IMR-90 (cell line): Measurements from ENCODE around the gene PDLIM4. TPM values are rescaled to one million over a fixed set of nuclear protein-coding genes. Genes with fewer than 3 reads are reported as not detected.

Source experiments
- ATAC-seq: fragments of 200-7000 bp; cut with Tn5 transposase; 2 replicates; pipeline ENCODE4 v1.9.1; 2020; ENCODE audit warnings: low read depth, mild to moderate bottlenecking, moderate library complexity
- BruUV-seq: library from RNA; stranded (reverse); fragments of 400-500 nt; replicated peaks from 2 replicates; lab custom pipeline; 2021; lab: Mats Ljungman, UMichigan
- CTCF ChIA-PET: fragments of 300-600 bp; formaldehyde crosslinking; extraction: SDS; loops from one replicate; lab custom pipeline; 2021; ENCODE audit warnings: antibody characterized with exemption; lab: Yijun Ruan, JAX
- POLR2A ChIA-PET: fragments of 300-600 bp; sonication (Branson Sonifier 250); formaldehyde crosslinking; loops from one replicate; lab custom pipeline; 2022; ENCODE audit warnings: antibody characterized with exemption; ENCODE audit not compliant: unreplicated experiment; lab: Charles Lee
- DNase-seq: peaks from one replicate; pipeline ENCODE4 v3.0.0; 2013
- H2AFZ ChIP-seq: replicated peaks from 2 replicates; pipeline ENCODE3; 2013; ENCODE audit warnings: low read length, mild to moderate bottlenecking; ENCODE audit not compliant: poor library complexity
- H2AK5ac ChIP-seq: 2 replicates; pipeline ENCODE4 v1.6.1; 2013; ENCODE audit warnings: low read depth, low read length, inconsistent platforms
- H2AK9ac ChIP-seq: replicated peaks from 2 replicates; pipeline ENCODE3; 2013; ENCODE audit warnings: mild to moderate bottlenecking, low read depth, low read length, moderate library complexity; ENCODE audit not compliant: poor library complexity
- H2BK120ac ChIP-seq: 2 replicates; pipeline ENCODE4 v1.6.1; 2013; ENCODE audit warnings: low read depth, low read length, inconsistent platforms
- H2BK15ac ChIP-seq: 3 replicates; pipeline ENCODE4 v1.6.1; 2013; ENCODE audit warnings: low read depth, low read length, inconsistent platforms
- H2BK20ac ChIP-seq: 2 replicates; pipeline ENCODE4 v1.6.1; 2013; ENCODE audit warnings: low read depth, mild to moderate bottlenecking, inconsistent platforms, low read length, moderate library complexity
- H2BK5ac ChIP-seq: 2 replicates; pipeline ENCODE4 v1.6.1; 2013; ENCODE audit warnings: mild to moderate bottlenecking, low read depth, low read length, inconsistent platforms; ENCODE audit not compliant: poor library complexity, severe bottlenecking
- H3K14ac ChIP-seq: replicated peaks from 2 replicates; pipeline ENCODE4 v1.6.1; 2013; ENCODE audit warnings: low read depth, low read length, inconsistent platforms
- H3K18ac ChIP-seq: 2 replicates; pipeline ENCODE4 v1.6.1; 2013; ENCODE audit warnings: low read depth, low read length, control low read depth
- H3K23ac ChIP-seq: 2 replicates; pipeline ENCODE4 v1.6.1; 2013; ENCODE audit warnings: low read depth, low read length, inconsistent platforms
- H3K27ac ChIP-seq: 2 replicates; pipeline ENCODE4 v1.5.1; 2013; ENCODE audit warnings: mild to moderate bottlenecking, control low read depth, low read length; ENCODE audit not compliant: insufficient read depth
- H3K27me3 ChIP-seq: 2 replicates; pipeline ENCODE4 v1.6.1; 2013; ENCODE audit warnings: low read length; ENCODE audit not compliant: control insufficient read depth, insufficient read depth
- H3K36me3 ChIP-seq: 2 replicates; pipeline ENCODE4 v1.6.1; 2013; ENCODE audit warnings: low read length, mixed read lengths; ENCODE audit not compliant: control insufficient read depth, insufficient read depth
- H3K4ac ChIP-seq: 2 replicates; pipeline ENCODE4 v1.6.1; 2013; ENCODE audit warnings: low read depth, low read length, inconsistent platforms
- H3K4me1 ChIP-seq: 2 replicates; pipeline ENCODE4 v1.6.1; 2013; ENCODE audit warnings: low read length, mixed read lengths; ENCODE audit not compliant: control insufficient read depth, insufficient read depth
- H3K4me2 ChIP-seq: 2 replicates; pipeline ENCODE4 v1.6.1; 2013; ENCODE audit warnings: low read depth, mild to moderate bottlenecking, control low read depth, low read length, moderate library complexity
- H3K4me3 ChIP-seq: 2 replicates; pipeline ENCODE4 v1.5.1; 2013; ENCODE audit warnings: low read depth, mild to moderate bottlenecking, control low read depth, low read length, moderate library complexity; ENCODE audit not compliant: insufficient read depth
- H3K56ac ChIP-seq: 2 replicates; pipeline ENCODE4 v1.6.1; 2013; ENCODE audit warnings: low read length, inconsistent platforms; ENCODE audit not compliant: insufficient read depth; ENCODE audit errors: extremely low read depth
- H3K79me1 ChIP-seq, 2 experiments: 2 replicates each; pipeline ENCODE4 v1.6.1; 2013; ENCODE audit warnings: low read length in 2 of 2, inconsistent platforms in 1 of 2, low read depth in 1 of 2
- H3K9ac ChIP-seq: 2 replicates; pipeline ENCODE4 v1.6.1; 2013; ENCODE audit warnings: low read depth, low read length, control low read depth
- H3K9me1 ChIP-seq: 2 replicates; pipeline ENCODE4 v1.6.1; 2013; ENCODE audit warnings: low read length, inconsistent platforms; ENCODE audit not compliant: insufficient read depth
- H3K9me3 ChIP-seq: 2 replicates; pipeline ENCODE4 v1.6.1; 2013; ENCODE audit warnings: low read length; ENCODE audit not compliant: control insufficient read depth, insufficient read depth
- H4K20me1 ChIP-seq: 2 replicates; pipeline ENCODE4 v1.6.1; 2013; ENCODE audit warnings: low read length, inconsistent platforms; ENCODE audit not compliant: insufficient read depth
- H4K5ac ChIP-seq: 2 replicates; pipeline ENCODE4 v1.6.1; 2013; ENCODE audit warnings: mild to moderate bottlenecking, low read depth, low read length, control low read depth
- H4K8ac ChIP-seq, 2 experiments: 2 replicates each; pipeline ENCODE4 v1.6.1; 2013; ENCODE audit warnings: low read depth in 2 of 2, low read length in 2 of 2, control low read depth in 1 of 2, inconsistent platforms in 1 of 2
- H4K91ac ChIP-seq: 2 replicates; pipeline ENCODE4 v1.6.1; 2013; ENCODE audit warnings: low read depth, low read length, inconsistent platforms; ENCODE audit not compliant: insufficient read depth
- BHLHE40 ChIP-seq: fragments of 150-350 bp; IDR thresholded peaks from 2 replicates; pipeline ENCODE4 v1.6.1; 2016; ENCODE audit warnings: mild to moderate bottlenecking, low read depth, low read length
- FOS ChIP-seq: fragments of 150-350 bp; IDR thresholded peaks from 2 replicates; pipeline ENCODE4 v1.6.1; 2016; ENCODE audit warnings: low read depth, low read length
- MAZ ChIP-seq: IDR thresholded peaks from 2 replicates; pipeline ENCODE4 v1.6.1; 2012; ENCODE audit warnings: low read depth, mild to moderate bottlenecking, low read length, improper control_type of control experiment, moderate library complexity, borderline replicate concordance
- MXI1 ChIP-seq: IDR thresholded peaks from 2 replicates; pipeline ENCODE4 v1.6.1; 2012; ENCODE audit warnings: low read depth, mild to moderate bottlenecking, low read length, moderate library complexity, borderline replicate concordance
- NFE2L2 ChIP-seq: fragments of 150-350 bp; IDR thresholded peaks from 2 replicates; pipeline ENCODE4 v1.6.1; 2016; ENCODE audit warnings: low read depth, mild to moderate bottlenecking, low read length
- RAD21 ChIP-seq: IDR thresholded peaks from 2 replicates; pipeline ENCODE4 v1.6.1; 2012; ENCODE audit warnings: low read length, improper control_type of control experiment
- RCOR1 ChIP-seq: IDR thresholded peaks from 2 replicates; pipeline ENCODE4 v1.6.1; 2012; ENCODE audit warnings: mild to moderate bottlenecking, low read length, improper control_type of control experiment; ENCODE audit not compliant: insufficient replicate concordance
- RFX5 ChIP-seq: IDR thresholded peaks from 2 replicates; pipeline ENCODE4 v1.8.0; 2012; ENCODE audit warnings: low read depth, mild to moderate bottlenecking, low read length, moderate library complexity
- SMC3 ChIP-seq: fragments of 150-350 bp; IDR thresholded peaks from 2 replicates; pipeline ENCODE4 v1.6.1; 2016; ENCODE audit warnings: low read depth, mild to moderate bottlenecking, antibody characterized with exemption, low read length, moderate library complexity
- USF2 ChIP-seq: fragments of 150-350 bp; IDR thresholded peaks from 2 replicates; pipeline ENCODE4 v1.6.1; 2017; ENCODE audit warnings: mild to moderate bottlenecking, antibody characterized with exemption, low read length, low read depth
- WGBS, 2 experiments: methylation state at CpG; one replicate each; pipeline versions ENCODE4 v1.1.5 to v1.1.7; 2013; ENCODE audit warnings: missing lambda C conversion rate in 2 of 2; ENCODE audit not compliant: insufficient read length in 1 of 2; ENCODE audit errors: extremely low coverage in 2 of 2; 5-methylcytosine and 5-hydroxymethylcytosine counted together
- dilution Hi-C: fragments of 300-500 bp; cut with HindIII; formaldehyde crosslinking; loops from one replicate; pipeline ENCODE4 v1.14.3; 2018; ENCODE audit warnings: low sequenced_read_pairs; ENCODE audit not compliant: unreplicated experiment
- in situ Hi-C: fragments of 300-500 bp; cut with MboI; formaldehyde crosslinking; loops from 3 replicates; pipeline ENCODE4 v1.14.3; 2019; ENCODE audit warnings: low sequenced_read_pairs, inconsistent platforms, mixed read lengths
- intact Hi-C: fragments of 100-400 bp; cut with micrococcal nuclease; formaldehyde crosslinking; loops from 2 replicates; pipeline ENCODE4 v1.10.0; 2022
- polyA plus RNA-seq, 3 experiments: library from polyadenylated mRNA; depleted of rRNA; stranded (reverse); fragments of >200 nt; gene quantifications; 2 replicates each; pipeline ENCODE4 v1.2.3, GENCODE V29; 2012; ENCODE audit warnings: low replicate concordance in 1 of 3
- total RNA-seq: library from RNA; depleted of rRNA; stranded (reverse); fragments of >200 nt; gene quantifications from 2 replicates; pipeline ENCODE4 v1.2.3, GENCODE V29; 2012
- TF ChIP-seq, protein P1 (sequence below): fragments of 150-350 bp; IDR thresholded peaks from 2 replicates; pipeline ENCODE4 v1.6.1; 2016; ENCODE audit warnings: low read depth, mild to moderate bottlenecking, low read length, moderate library complexity, borderline replicate concordance

PDLIM4 gene
- total and polyA plus RNA-seq, 2 of the 4 experiments (the other 2 are of a cell fraction) = 61.1 to 214 TPM

- no TSS peak for BruUV-seq
- ChIA-PET CTCF (interaction anchor here (0.7 kb wide), 1 partner anchor 18 kb away, joined by 3 read pairs; no protein-coding TSS in a partner anchor), POLR2A (no interaction called here)
- Histone ChIP-seq H3K27me3 (no peaks in the 10 kb centered on the region), H4K8ac (no peak overlapping the region; a peak in 1 of 4 replicates), H4K20me1 (peaks cover 25% of the 10 kb centered on the region), H3K14ac (no peak overlapping the region), H3K9ac (no peak overlapping the region), H2BK20ac (no peak overlapping the region), H3K4me1 (peaks cover 23% of the 10 kb centered on the region), H3K18ac (no peak overlapping the region), H4K91ac (0 out of 2 replicates have a peak overlapping the region, but pooled peaks have one; percentile 23), H3K9me1 (peaks cover 18% of the 10 kb centered on the region), H3K79me1 (peaks cover 10 to 39% of the 10 kb centered on the region in 2 experiments; a peak in 3 of 4 replicates), H2AFZ (no peak overlapping the region), H3K27ac (no peak overlapping the region), H2AK9ac (no peak overlapping the region), H2BK5ac (no peak overlapping the region), H3K23ac (no peak overlapping the region; the same call in 1 of the 2 replicates), H3K9me3 (no peaks in the 10 kb centered on the region), H3K4me2 (no peak overlapping the region), H3K36me3 (0 out of 2 replicates have a peak, but pooled peaks cover 2% of the 10 kb centered on the region), H3K4me3 (no peak overlapping the region), H2AK5ac (peak overlapping the region; percentile 26; the same call in 1 of the 2 replicates), H3K56ac (no peak overlapping the region), H2BK120ac (no peak overlapping the region), H2BK15ac (no peak overlapping the region), H4K5ac (no peak overlapping the region), H3K4ac (peak overlapping the region; percentile 17; the same call in 1 of the 2 replicates)
- dilution Hi-C loops (no loop called here), in situ Hi-C loops (no loop called here), intact Hi-C loops (loop anchor here (5.0 kb wide), 1 partner anchor 64 kb away; no protein-coding TSS in a partner anchor)
- TF ChIP-seq RCOR1 = no peak
- no peak for TF ChIP-seq BHLHE40
- no peak for TF ChIP-seq MXI1
- TF ChIP-seq, protein P1, sequence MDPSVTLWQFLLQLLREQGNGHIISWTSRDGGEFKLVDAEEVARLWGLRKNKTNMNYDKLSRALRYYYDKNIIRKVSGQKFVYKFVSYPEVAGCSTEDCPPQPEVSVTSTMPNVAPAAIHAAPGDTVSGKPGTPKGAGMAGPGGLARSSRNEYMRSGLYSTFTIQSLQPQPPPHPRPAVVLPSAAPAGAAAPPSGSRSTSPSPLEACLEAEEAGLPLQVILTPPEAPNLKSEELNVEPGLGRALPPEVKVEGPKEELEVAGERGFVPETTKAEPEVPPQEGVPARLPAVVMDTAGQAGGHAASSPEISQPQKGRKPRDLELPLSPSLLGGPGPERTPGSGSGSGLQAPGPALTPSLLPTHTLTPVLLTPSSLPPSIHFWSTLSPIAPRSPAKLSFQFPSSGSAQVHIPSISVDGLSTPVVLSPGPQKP = no peak
- TF ChIP-seq SMC3 = no peak
- no peak for TF ChIP-seq MAZ
- TF ChIP-seq USF2 = no peak
- no peak for TF ChIP-seq RAD21
- TF ChIP-seq NFE2L2 = no peak
- TF ChIP-seq FOS = no peak
- TF ChIP-seq RFX5 = no peak
- DNase-seq = no peak
- WGBS, 2 experiments = no CpG with 5 or more reads among the region's 4 CpGs
- no peak for ATAC-seq
Measured at GRCh38 chr5:132256086-132256782, 1.3 kb upstream of the PDLIM4 start.
